Choroid plexus epithelial cell (primary cell): Measurements from ENCODE around the gene EVA1A.
A peak's percentile ranks its signal among the peaks of the same experiment; 100 is the strongest.

ENCODE experiments used
- DNase-seq: peaks from one replicate; pipeline ENCODE4 v3.0.0-alpha.2; 2010; ENCODE audit warnings: low read depth
- H3K4me3 ChIP-seq: 2 replicates; pipeline ENCODE4 v1.5.1; 2011; ENCODE audit warnings: low read depth, mild to moderate bottlenecking, control low read depth, low read length, moderate library complexity
- TF ChIP-seq, protein P1 (sequence below): conservative IDR thresholded peaks from 2 replicates; pipeline ENCODE4 v1.5.1; 2011; ENCODE audit warnings: low read depth, mild to moderate bottlenecking, control low read depth, inconsistent platforms, low read length, moderate library complexity

EVA1A gene

DNA sequence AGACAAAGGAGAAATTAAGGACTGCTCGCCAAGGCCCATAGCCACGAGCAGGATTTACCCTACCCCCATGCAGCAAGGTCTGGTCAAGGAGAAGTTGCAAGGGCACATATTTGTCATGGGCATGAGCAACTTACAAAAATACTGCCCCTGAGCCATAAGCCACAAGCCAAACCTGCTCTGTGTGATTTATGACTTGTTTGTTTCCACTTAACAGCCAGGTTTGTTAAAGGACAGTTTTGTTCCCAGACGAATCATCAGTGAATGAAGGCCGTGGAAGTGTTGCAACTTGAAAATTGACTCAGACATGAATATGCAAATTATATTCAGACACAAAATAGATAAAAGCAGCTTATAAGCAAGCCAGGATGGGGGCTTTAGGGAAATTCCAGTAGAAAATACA, 31.3 kb upstream of the EVA1A start:
- no peak overlapping the region for H3K4me3 ChIP-seq
- TF ChIP-seq, protein P1, sequence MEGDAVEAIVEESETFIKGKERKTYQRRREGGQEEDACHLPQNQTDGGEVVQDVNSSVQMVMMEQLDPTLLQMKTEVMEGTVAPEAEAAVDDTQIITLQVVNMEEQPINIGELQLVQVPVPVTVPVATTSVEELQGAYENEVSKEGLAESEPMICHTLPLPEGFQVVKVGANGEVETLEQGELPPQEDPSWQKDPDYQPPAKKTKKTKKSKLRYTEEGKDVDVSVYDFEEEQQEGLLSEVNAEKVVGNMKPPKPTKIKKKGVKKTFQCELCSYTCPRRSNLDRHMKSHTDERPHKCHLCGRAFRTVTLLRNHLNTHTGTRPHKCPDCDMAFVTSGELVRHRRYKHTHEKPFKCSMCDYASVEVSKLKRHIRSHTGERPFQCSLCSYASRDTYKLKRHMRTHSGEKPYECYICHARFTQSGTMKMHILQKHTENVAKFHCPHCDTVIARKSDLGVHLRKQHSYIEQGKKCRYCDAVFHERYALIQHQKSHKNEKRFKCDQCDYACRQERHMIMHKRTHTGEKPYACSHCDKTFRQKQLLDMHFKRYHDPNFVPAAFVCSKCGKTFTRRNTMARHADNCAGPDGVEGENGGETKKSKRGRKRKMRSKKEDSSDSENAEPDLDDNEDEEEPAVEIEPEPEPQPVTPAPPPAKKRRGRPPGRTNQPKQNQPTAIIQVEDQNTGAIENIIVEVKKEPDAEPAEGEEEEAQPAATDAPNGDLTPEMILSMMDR: no peak
- DNase-seq: no peak

DNA sequence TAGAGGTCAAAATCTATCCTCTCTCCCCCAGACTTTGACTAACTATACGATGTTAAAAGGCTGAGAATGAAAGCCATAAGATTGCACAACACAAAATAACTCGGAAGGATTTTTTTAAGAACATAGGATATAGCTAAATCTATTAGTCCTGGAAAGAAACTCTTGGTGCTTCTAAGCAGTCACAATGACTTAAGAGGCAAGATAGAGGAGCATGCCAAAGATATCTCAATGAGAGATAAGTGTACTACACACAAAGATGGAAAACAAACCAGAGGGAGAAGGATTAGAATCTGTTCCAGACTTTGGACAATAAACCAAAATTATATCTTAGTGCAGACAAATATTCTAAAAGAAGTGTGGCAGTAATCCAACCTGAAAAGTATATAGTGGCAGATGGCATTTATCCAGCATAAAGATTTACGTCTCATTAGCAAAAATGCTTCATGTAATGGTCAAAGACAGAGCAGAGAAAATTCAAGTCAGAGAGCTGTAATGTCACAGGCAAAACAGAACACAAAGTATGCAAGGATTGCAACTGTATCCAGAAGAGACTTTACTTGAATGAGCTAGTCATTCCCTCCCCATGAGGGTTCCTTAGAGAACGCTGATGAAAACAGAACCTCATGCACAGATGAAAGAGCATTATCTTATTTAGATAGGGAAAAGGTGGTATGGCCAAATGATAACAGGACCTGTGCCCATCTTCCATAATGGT, 28.8 kb upstream of the EVA1A start:
- TF ChIP-seq, protein P1: no peak
- peak; percentile 35 for DNase-seq
- H3K4me3 ChIP-seq: no peak overlapping the region

DNA sequence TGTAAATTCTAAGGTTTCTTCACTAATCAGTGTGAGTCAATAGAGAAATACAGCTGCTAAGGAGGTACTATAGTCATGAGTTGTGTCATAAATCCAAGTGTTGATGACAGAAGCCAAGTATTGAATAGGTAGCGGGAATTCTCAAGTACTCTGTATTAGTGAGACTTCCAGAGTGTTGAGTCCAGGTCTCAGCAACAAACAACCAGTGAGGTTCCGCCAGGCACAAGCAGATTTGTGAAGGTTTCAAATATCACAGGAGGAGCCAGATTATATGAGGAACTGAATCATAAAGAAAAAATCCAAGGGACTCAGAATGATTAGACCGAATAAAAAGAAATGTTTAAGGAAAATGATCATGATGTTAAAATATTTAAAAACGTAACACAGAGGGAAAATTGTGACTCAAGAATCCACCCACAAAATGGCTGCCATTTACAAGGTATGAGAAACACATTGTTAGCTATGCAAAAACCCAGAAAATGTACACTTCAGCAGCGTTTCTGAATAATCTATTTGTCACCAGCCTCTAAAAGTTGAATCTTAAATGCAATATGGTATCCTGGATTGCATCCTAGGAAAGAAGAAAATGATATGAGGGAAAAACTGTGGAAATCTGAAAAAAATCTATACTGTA, 27.3 kb upstream of the EVA1A start:
- H3K4me3 ChIP-seq: no peak overlapping the region
- TF ChIP-seq, protein P1: no peak
- DNase-seq: peak; percentile 69

DNA sequence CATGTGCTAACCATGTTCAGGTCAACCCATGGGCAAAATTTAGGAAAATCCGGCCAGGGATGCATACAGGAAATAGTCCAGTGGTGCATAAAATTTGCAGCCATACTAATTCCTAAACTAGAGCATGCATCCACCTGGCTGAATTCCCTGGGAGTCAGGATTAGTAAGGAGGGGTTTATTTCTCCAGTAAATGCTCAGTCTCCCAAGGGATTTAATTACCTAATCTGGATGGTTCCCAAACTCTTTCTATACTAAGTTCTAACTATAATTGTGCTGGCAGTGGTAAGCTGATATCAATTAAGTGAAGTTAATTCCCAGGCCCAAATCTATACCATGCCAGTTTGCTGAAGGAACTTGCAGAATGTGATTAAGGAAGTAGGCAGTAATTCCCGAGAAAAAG, 26.2 kb upstream of the EVA1A start:
- DNase-seq: no peak
- TF ChIP-seq, protein P1: no peak
- H3K4me3 ChIP-seq: no peak overlapping the region

DNA sequence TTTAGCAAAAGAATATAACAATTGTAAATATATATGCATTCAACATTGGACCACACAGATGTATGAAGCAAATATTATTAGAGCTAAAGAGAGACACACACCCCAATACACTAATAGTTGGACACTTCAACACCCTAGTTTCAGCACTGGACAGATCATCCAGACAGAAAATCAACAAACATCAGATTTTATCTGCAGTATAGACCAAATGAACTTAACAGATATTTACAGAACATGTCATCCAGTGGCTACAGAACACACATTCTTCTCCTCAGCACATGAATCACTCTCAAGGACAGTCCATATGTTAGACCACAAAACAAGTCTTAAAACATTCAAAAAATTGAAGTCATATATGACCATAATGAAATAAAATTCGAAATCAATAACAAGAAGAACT, 22.1 kb upstream of the EVA1A start:
- DNase-seq: no peak
- TF ChIP-seq, protein P1: no peak
- no peak overlapping the region for H3K4me3 ChIP-seq

DNA sequence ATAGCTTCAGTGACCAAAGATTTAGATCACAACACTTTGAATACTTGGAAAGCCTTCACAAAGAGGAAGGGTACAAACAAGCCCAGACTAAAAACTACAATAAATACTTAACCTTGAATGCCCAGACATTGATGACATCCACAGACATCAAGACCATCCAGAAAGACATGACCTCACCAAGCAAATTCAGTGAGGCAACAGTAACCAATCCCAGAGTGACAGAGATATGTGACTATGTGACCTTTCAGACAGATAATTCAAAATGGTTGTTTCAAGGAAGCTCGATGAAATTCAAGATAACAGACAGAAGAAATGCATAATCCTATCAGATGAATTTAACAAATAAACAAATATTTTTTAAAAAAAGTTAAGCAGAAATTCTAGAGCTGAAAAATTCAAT, 19.9 kb upstream of the EVA1A start:
- no peak for DNase-seq
- TF ChIP-seq, protein P1: no peak
- H3K4me3 ChIP-seq: no peak overlapping the region

DNA sequence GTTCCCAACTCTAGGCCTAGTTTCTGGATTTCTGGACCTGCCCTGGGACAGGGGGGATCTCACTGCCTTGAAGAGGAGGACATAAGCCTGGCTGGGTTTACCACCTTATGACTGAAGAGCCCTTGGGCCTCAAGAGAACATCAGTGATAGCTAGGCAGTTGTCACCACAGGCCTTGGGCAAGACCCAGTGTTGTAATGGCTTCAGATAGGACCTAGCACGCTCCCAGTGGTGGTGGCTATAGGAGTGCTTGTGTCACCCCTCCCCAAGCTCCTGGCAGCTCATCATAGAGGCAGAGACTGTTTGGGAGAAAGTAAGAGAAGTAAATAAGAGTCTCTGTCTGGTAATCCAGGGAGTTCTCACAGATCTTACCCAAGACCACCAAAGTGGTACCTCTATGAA, 19.4 kb upstream of the EVA1A start:
- TF ChIP-seq, protein P1: no peak
- no peak overlapping the region for H3K4me3 ChIP-seq
- no peak for DNase-seq
